B cell (primary cell): Measurements from ENCODE around the gene RASL10A. TPM values are rescaled to one million over a fixed set of nuclear protein-coding genes. Genes with fewer than 3 reads are reported as not detected.

Source experiments
- ATAC-seq: fragments of 200-7000 bp; cut with Tn5 transposase; one replicate; pipeline ENCODE4 v1.10.0; 2021; ENCODE audit warnings: low read depth, mild to moderate bottlenecking, moderate number of reproducible peaks, moderate library complexity
- CTCF ChIA-PET: fragments of 350-600 bp; sonication (Branson Sonifier 250); formaldehyde crosslinking; loops from one replicate; lab custom pipeline; 2021; ENCODE audit warnings: antibody characterized with exemption, inconsistent platforms; lab: Charles Lee
- POLR2A ChIA-PET: fragments of 350-600 bp; sonication (Branson Sonifier 250); formaldehyde crosslinking; loops from one replicate; lab custom pipeline; 2021; ENCODE audit warnings: antibody characterized with exemption; lab: Charles Lee
- DNase-seq: peaks from one replicate; pipeline ENCODE4 v3.0.0; 2013
- H2AFZ ChIP-seq: 2 replicates; pipeline ENCODE4 v1.6.1; 2012; ENCODE audit warnings: mild to moderate bottlenecking, low read depth, low read length; ENCODE audit not compliant: insufficient read depth, poor library complexity, severe bottlenecking
- H3K27ac ChIP-seq, 2 donors: 1 replicate in 1 of 2; 2 replicates in 1 of 2; pipeline ENCODE4 v1.5.1; 2012 to 2013; ENCODE audit warnings: low read length in 2 of 2, mild to moderate bottlenecking in 2 of 2, moderate library complexity in 1 of 2
- H3K27me3 ChIP-seq, 4 experiments: fragments of 200-600 bp in 1 of 4; sonication (generic) in 1 of 4; replicated peaks in 1 of 4; 1 replicate in 2 of 4; 2 replicates in 2 of 4; pipeline versions ENCODE4 v1.6.1 to v1.7.0; 2013 to 2016; ENCODE audit warnings: low read length in 3 of 4, mild to moderate bottlenecking in 2 of 4, mixed read lengths in 1 of 4, moderate library complexity in 1 of 4; ENCODE audit not compliant: insufficient read depth in 4 of 4, control insufficient read depth in 3 of 4; ENCODE audit errors: control extremely low read depth in 1 of 4
- H3K36me3 ChIP-seq, 2 experiments: replicated peaks in 1 of 2; 1 replicate in 1 of 2; 2 replicates in 1 of 2; pipeline versions ENCODE4 v1.6.1 to v1.7.1; 2013; ENCODE audit warnings: low read length in 1 of 2; ENCODE audit not compliant: insufficient read depth in 2 of 2, control insufficient read depth in 1 of 2; ENCODE audit errors: control extremely low read depth in 1 of 2, extremely low read depth in 1 of 2
- H3K4me1 ChIP-seq, 2 donors: fragments of 200-600 bp in 1 of 2; sonication (generic) in 1 of 2; 1 replicate in 1 of 2; 2 replicates in 1 of 2; pipeline versions ENCODE4 v1.5.1 to v1.6.1; 2013 to 2017; ENCODE audit warnings: low read length in 2 of 2; ENCODE audit not compliant: control insufficient read depth in 2 of 2, insufficient read depth in 2 of 2
- H3K4me2 ChIP-seq: replicated peaks from 2 replicates; pipeline ENCODE3; 2012; ENCODE audit warnings: mild to moderate bottlenecking, low read depth, low read length; ENCODE audit not compliant: poor library complexity, severe bottlenecking
- H3K4me3 ChIP-seq, 5 experiments: fragments of 200-600 bp in 1 of 5; sonication (generic) in 1 of 5; 1 replicate in 3 of 5; 2 replicates in 2 of 5; pipeline versions ENCODE4 v1.5.1 to v1.7.0; 2011 to 2016; ENCODE audit warnings: low read length in 4 of 5, mild to moderate bottlenecking in 4 of 5, low read depth in 2 of 5, control low read depth in 1 of 5, moderate library complexity in 1 of 5; ENCODE audit not compliant: insufficient read depth in 1 of 5; ENCODE audit errors: control extremely low read depth in 1 of 5, extremely low read depth in 1 of 5
- H3K79me2 ChIP-seq: fragments of 200-600 bp; sonication (generic); one replicate; pipeline ENCODE4 v1.6.0; 2016; ENCODE audit warnings: low read length; ENCODE audit not compliant: control insufficient read depth, insufficient read depth
- H3K9ac ChIP-seq: fragments of 200-600 bp; sonication (generic); 2 replicates; pipeline ENCODE4 v1.6.1; 2017; ENCODE audit warnings: mild to moderate bottlenecking, low read length, moderate library complexity
- H3K9me3 ChIP-seq, 3 donors: one replicate each; pipeline versions ENCODE4 v1.6.1 to v1.7.1; 2013; ENCODE audit warnings: low read length in 2 of 3; ENCODE audit not compliant: control insufficient read depth in 2 of 3, insufficient read depth in 1 of 3; ENCODE audit errors: control extremely low read depth in 1 of 3
- H4K20me1 ChIP-seq: 2 replicates; pipeline ENCODE4 v1.6.0; 2012; ENCODE audit warnings: mild to moderate bottlenecking, low read length; ENCODE audit not compliant: insufficient read depth, control insufficient read depth, poor library complexity, severe bottlenecking
- H3K27ac Mint-ChIP-seq: one replicate; pipeline ENCODE4 v1.8.0; 2021; ENCODE audit warnings: mixed read lengths
- H3K27me3 Mint-ChIP-seq: one replicate; pipeline ENCODE4 v1.8.0; 2021; ENCODE audit warnings: mixed read lengths
- H3K4me1 Mint-ChIP-seq: one replicate; pipeline ENCODE4 v1.8.0; 2021; ENCODE audit warnings: mixed read lengths
- H3K4me3 Mint-ChIP-seq: one replicate; pipeline ENCODE4 v1.8.0; 2021; ENCODE audit warnings: mixed read lengths
- H3K9me3 Mint-ChIP-seq: one replicate; pipeline ENCODE4 v1.8.0; 2022; ENCODE audit warnings: mixed read lengths; ENCODE audit not compliant: insufficient read depth
- CTCF ChIP-seq: fragments of 200-600 bp; IDR thresholded peaks from one replicate; pipeline ENCODE4 v1.8.0; 2022; ENCODE audit warnings: antibody characterized with exemption, mild to moderate bottlenecking
- EZH2 ChIP-seq: IDR thresholded peaks from 2 replicates; pipeline ENCODE4 v1.6.1; 2012; ENCODE audit warnings: borderline replicate concordance, low read depth, mild to moderate bottlenecking, moderate library complexity, low read length; ENCODE audit not compliant: insufficient read depth, poor library complexity, severe bottlenecking
- WGBS: methylation state at CpG from one replicate; pipeline ENCODE4 v1.1.5; 2013; ENCODE audit warnings: missing lambda C conversion rate; ENCODE audit not compliant: insufficient coverage; 5-methylcytosine and 5-hydroxymethylcytosine counted together
- intact Hi-C: fragments of 100-400 bp; cut with micrococcal nuclease; formaldehyde crosslinking; loops from one replicate; pipeline ENCODE4 v1.10.0; 2022
- polyA plus RNA-seq: library from polyadenylated mRNA; depleted of rRNA; stranded (reverse); fragments of >200 nt; gene quantifications from 2 replicates; pipeline ENCODE4 v1.2.3, GENCODE V29; 2012
- total RNA-seq, 2 donors: library from RNA; stranded (reverse); fragments of 120-200 nt in 1 of 2; gene quantifications; 1 replicate in 1 of 2; 2 replicates in 1 of 2; pipeline versions ENCODE4 v1.2.3 to v1.2.4, GENCODE V29; 2013 to 2022

Gene RASL10A
- total and polyA plus RNA-seq, 2 donors (not counting 1 experiment from before 2014, with no cell fraction given): 2.8 to 4.7 TPM

- CTCF ChIA-PET: interaction anchor here (0.5 to 1.6 kb wide), 2 partner anchors 218 to 879 kb away, joined by 3 to 5 read pairs; no protein-coding TSS in a partner anchor
- peaks cover 22 to 29% of the 10 kb centered on the region in 2 donors for H3K4me1 ChIP-seq
- peak overlapping the region in 4 of 5 experiments; percentile 33 to 71 (median 50) for H3K4me3 ChIP-seq
- peaks cover 2% of the 10 kb centered on the region for H3K79me2 ChIP-seq
- H3K9ac ChIP-seq: peak overlapping the region; percentile 68
- DNase-seq (peak; percentile 21), ATAC-seq (no peak)
- H3K9me3 ChIP-seq: peaks cover 0 to 19% (median 0%) of the 10 kb centered on the region in 3 donors
- TF ChIP-seq EZH2 (no peak), CTCF (no peak)
- intact Hi-C loops: no loop called here
- peaks cover 0 to 50% (median 18%) of the 10 kb centered on the region in 4 experiments for H3K27me3 ChIP-seq
- POLR2A ChIA-PET: no interaction called here
- H3K9me3 Mint-ChIP-seq: no peaks in the 10 kb centered on the region
- peaks cover 25% of the 10 kb centered on the region for H3K27me3 Mint-ChIP-seq
- H3K36me3 ChIP-seq: no peaks in the 10 kb centered on the region
- peak overlapping the region; percentile 74 for H2AFZ ChIP-seq
- H4K20me1 ChIP-seq: no peaks in the 10 kb centered on the region
- peak overlapping the region; percentile 85 for H3K4me3 Mint-ChIP-seq
- peaks cover 24% of the 10 kb centered on the region for H3K4me1 Mint-ChIP-seq
- no peak overlapping the region for H3K27ac ChIP-seq
- 19% methylated on average over 83 of the region's 83 CpGs for WGBS
- no peak overlapping the region for H3K27ac Mint-ChIP-seq
- H3K4me2 ChIP-seq: peak overlapping the region; percentile 99
Observed at GRCh38 chr22:29306835-29307595, 8.5 kb downstream of the RASL10A start.
